ENCODE measurements around the gene LIPN.

The LIPN gene

GRCh38 chr10:88800152-88801125, 40.6 kb downstream of the LIPN start:
- DNase-seq (ENCODE audit: low spot score), result peak; percentile 21
- POLR2A ChIA-PET (ENCODE audit: low non-redundant PET), result no interaction called here
- H3K27ac ChIP-seq, result no peak overlapping the region
- TF ChIP-seq CTCF (conservative IDR thresholded peaks at IDR 0.05; ENCODE audit: low read depth), result no peak
- CTCF ChIA-PET, result interaction anchor here (0.5 to 0.7 kb wide), 3 partner anchors 9 to 233 kb away, joined by 3 read pairs; no protein-coding TSS in a partner anchor

GRCh38 chr10:88802523-88803285, 42.9 kb downstream of the LIPN start, which contains the start of gene LIPM:
Gene LIPM (plus strand): TSS chr10:88802730. CDS start chr10:88802897, 167 bp downstream.
- no peak within 1 kb of the TSS for H3K27ac ChIP-seq
- POLR2A ChIA-PET (ENCODE audit: low non-redundant PET), result no interaction called here
- TF ChIP-seq CTCF (conservative IDR thresholded peaks at IDR 0.05; ENCODE audit: low read depth), result no peak
- DNase-seq (ENCODE audit: low spot score), result no peak
- CTCF ChIA-PET, result interaction anchor here (0.7 kb wide), 1 partner anchor 12 kb away, joined by 4 read pairs; no protein-coding TSS in a partner anchor

- no peak overlapping the region for H3K27ac ChIP-seq
- ChIA-PET CTCF (interaction anchor here (0.6 to 1.4 kb wide), 3 partner anchors 11 to 219 kb away, joined by 3 to 4 read pairs (median 4); no protein-coding TSS in a partner anchor), POLR2A (ENCODE audit: low non-redundant PET) (no interaction called here)
- no peak for TF ChIP-seq CTCF (conservative IDR thresholded peaks at IDR 0.05; ENCODE audit: low read depth)
- no peak for DNase-seq (ENCODE audit: low spot score)
Observed at GRCh38 chr10:88803641-88804040, 43.8 kb downstream of the LIPN start.

- DNase-seq (ENCODE audit: low spot score), result no peak
- ChIA-PET POLR2A (ENCODE audit: low non-redundant PET) (no interaction called here), CTCF (interaction anchor here (0.6 to 1.4 kb wide), 3 partner anchors 117 to 239 kb away, joined by 3 to 6 read pairs (median 4); no protein-coding TSS in a partner anchor)
- TF ChIP-seq CTCF (conservative IDR thresholded peaks at IDR 0.05; ENCODE audit: low read depth), result no peak
- H3K27ac ChIP-seq, result no peak overlapping the region
Observed at GRCh38 chr10:88804083-88804812, 44.4 kb downstream of the LIPN start.

GRCh38 chr10:88805361-88805760, 45.5 kb downstream of the LIPN start:
- no peak for DNase-seq (ENCODE audit: low spot score)
- ChIA-PET POLR2A (ENCODE audit: low non-redundant PET) (no interaction called here), CTCF (interaction anchor here (1.0 kb wide), 1 partner anchor 240 kb away, joined by 6 read pairs; no protein-coding TSS in a partner anchor)
- no peak overlapping the region for H3K27ac ChIP-seq
- TF ChIP-seq CTCF (conservative IDR thresholded peaks at IDR 0.05; ENCODE audit: low read depth), result no peak

Data from RWPE1 (cell line).